Tibial nerve (tissue), 3 donors: Measurements from ENCODE around the gene NOP16.

Experiments
- CTCF ChIP-seq, 5 experiments: fragments of 200-600 bp in 3 of 5; fragments of 450-650 bp in 2 of 5; sonication (generic) in 3 of 5; IDR thresholded peaks; one replicate each; pipeline ENCODE4 v1.5.1; 2016 to 2019; ENCODE audit warnings: antibody characterized with exemption in 5 of 5, mild to moderate bottlenecking in 3 of 5, moderate library complexity in 2 of 5
- POLR2A ChIP-seq, 2 donors: fragments of 450-650 bp; IDR thresholded peaks; one replicate each; pipeline ENCODE4 v1.6.1; 2017; ENCODE audit warnings: antibody characterized with exemption in 2 of 2, mild to moderate bottlenecking in 2 of 2, moderate library complexity in 2 of 2

DNA sequence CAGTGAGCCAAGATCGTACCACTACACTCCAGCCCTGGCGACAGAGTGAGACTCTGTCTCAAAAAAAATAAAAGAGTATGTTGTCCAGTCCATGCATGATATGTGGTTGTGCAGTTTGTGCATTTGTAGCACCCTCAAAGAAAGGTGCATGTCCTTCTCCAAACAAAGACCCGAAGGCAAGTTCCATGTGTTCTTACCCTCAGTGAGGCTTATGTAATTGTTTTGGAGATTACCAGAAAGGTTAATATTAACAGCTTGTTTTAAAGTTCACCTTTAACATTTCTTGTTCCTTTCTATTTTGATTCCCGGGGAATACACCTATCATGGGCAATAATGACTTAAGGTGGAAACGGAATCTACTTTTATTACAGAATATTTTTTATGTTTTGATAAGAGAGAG lies 49.1 kb downstream of the NOP16 start:
- TF ChIP-seq POLR2A (IDR thresholded peaks at IDR 0.05): no peak
- no peak for TF ChIP-seq CTCF (IDR thresholded peaks at IDR 0.05)
